Stimulated activated CD4-positive, alpha-beta T cell treated with anti-CD3 and anti-CD28 coated beads, Interleukin-1b, Interleukin-23, amount 100 ng/mL, for 48 hours (primary cell): Measurements from ENCODE around the gene SGSM1.
"Not testable (repeated sequence)": the region's sequence is repeated elsewhere in the genome, so short reads cannot be mapped to it uniquely, and the experiment has no call there.

Source experiments
- DNase-seq: peaks from one replicate; pipeline ENCODE4 v3.0.0-alpha.2; 2020

SGSM1 gene

DNA sequence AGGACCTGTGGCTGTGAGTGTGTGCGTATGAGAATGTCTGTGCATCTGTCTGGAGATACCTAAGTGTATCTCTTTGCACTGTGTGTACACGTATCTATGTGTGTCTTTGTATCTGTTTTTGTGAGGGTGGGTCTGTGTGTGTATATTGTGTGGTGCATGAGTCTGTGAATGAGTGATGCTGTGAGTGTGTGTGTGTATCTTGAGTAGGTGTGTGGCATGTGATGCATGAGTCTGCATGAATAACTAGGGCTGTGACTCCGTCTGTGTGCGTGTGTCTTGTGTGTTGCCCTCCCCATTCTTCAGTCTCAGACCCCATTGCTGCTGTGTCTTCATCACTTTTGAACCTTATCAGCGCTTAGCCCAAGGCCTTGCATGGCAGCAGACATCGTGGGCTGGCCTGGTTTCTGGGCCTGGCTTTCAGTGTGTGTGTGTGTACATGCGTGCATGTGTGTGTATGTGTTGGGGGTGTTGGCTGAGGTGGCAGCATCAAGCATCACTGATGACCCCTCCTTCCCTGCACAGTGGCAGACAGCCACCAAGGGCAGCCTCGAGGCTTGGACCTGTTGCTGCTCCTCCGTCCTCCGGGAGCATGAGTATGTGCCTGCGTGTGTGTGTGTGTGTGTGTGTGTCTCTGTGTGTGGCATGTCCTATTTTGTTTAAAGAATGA is 1.4 kb downstream of the SGSM1 start:
- DNase-seq = no peak

DNA sequence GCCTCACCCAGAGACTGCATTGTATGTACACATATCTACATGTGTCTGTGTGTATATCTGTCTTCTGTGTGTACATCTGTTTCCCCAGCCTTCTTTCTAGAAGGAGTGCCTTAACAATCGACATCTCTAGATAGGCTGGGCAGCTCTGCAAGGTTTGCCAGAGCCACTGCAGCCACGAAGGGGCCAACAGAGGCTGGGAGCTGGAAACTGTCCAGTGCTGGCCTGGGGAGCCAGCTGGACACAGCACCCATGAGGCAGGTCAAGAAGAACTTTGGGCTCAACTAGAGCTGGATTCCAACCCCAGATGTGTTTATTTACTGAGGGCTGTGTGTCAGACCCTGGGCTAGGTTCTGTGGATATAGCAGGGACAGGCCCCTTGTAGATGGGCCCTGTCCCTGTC is 3.3 kb downstream of the SGSM1 start:
- DNase-seq = no peak

DNA sequence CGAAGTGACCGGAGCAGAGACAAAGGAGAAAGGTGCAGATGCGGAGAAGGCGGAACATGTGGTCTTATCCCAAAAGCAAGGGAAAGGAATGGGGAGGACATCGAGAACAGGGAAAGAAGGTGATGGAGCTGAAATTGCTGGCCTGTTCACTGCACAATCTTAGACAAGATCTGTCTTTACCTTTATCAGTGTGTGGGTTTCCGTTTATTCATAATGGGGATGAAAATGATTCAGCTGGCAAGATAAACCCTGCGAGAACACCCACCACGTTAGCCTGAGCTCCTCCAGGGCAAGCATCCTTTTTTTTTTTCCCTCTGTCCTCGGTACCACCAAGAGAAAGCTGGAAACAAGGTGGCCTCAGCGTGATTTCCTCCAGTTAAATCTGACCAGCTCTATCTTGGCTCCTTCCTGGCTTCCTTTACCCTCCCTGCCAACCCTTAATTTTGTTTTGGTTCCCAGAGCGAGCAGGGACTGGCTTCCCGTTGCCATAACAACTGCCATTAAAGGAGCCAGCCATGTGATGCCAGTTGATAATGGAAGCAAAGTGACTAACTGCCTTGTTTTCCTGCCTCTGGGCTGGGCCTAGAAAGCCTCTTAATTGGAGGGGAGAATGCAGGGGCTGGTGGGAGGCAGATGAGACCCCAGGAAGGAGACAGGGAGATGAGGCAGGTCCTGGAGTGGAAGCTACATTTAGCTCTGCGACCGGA is 4.2 kb downstream of the SGSM1 start:
- DNase-seq = no peak

DNA sequence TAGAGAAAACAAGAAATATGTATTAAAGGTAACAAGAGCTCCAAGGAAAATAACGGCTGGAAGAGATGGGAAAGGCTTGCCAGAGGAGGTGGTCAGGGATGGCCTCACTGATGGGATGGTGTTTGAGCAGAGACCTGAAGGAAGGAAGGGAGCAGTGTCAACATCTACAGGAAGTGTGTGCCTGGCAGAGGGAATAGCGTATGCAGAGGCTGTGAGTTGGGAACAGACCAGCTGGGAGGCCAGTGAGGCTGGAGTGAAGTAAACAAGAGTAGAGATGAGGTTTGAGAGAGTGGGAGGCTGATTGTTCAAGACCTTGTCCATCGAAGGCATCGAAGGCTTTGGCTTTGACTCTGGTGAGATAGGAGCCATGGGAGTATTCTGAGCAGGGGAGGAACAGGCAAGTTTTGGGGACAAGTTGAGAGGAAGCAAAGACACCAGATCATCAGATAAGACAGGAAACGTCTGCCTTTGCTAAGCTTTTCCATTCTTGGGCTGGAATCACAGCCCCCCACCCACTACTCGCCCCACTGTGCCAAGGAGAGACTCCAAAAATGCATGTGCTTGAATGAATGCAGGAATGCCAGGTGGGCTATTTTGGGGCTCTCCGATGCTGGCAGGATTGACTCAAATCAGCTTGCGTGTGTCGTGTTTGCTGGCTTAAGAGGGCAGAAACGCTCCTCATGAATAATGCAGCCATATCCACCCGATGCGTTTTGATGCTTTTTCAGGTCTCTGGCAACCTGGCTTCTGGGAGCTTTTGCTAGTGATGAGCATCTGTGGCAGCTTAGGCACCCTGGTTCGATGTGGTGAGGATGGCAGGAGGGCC is 7.2 kb downstream of the SGSM1 start:
- DNase-seq = no peak

DNA sequence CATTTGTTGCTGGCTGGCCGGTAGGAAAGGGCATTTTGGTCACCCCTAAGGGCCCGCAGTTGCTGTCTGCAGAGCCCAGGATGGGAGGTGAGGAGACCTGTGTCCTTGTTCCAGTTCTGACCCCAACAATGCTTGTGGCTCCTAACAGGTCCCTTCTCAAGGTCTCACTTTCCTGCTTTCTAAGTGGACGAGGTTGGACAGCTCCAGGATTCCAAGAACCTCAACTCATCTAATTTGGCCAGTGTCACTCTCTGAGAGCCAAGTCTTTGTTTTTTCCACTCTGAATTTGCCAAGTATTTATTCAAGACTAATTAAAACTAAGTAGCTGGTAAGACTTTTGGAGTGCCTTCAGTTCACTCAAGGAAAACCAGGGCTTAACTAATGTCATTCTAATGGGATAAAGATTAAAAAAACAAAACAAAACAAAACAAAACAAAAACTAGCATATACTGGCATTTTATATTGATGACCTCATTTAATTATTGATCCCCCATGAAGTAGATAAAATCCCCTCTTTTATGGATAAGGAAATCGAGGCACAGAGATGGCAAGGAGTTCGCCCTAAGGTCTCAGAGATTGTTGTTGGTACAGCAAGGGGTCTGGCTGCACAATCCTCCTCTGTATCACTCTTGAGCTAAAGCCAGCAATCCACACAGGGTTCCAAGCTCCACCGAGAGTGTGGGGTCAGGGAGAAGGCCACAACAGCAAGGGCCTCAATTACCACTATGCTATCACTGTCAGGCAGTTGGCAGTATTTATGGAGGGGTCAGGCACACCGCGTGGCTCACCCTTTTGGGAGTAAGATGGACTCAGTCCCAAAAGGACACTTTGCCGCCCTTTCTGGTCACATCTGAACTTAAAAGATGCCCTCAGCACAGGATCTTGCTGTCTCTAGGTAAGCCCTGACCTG is 8.1 kb downstream of the SGSM1 start:
- no peak for DNase-seq

DNA sequence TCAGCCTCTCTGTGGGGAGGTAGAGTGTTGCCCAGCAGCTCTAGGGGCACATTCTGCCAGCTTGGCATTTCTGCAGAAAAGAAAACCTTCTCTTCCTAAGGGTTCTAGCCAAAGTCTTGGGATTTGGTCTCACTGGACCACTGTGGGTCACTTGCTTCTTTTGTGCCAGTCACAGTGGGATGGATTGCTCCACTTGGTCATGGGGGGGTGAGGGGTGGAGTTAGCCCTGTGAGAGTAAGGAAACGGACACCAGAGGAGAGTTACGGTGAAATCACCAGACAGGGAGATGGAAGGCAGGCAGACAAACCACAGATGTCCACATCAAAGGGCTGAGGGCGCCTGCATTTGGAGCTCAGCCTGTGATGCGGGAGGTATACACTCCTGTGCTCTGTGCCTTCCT is 10.8 kb downstream of the SGSM1 start:
- DNase-seq = no peak

DNA sequence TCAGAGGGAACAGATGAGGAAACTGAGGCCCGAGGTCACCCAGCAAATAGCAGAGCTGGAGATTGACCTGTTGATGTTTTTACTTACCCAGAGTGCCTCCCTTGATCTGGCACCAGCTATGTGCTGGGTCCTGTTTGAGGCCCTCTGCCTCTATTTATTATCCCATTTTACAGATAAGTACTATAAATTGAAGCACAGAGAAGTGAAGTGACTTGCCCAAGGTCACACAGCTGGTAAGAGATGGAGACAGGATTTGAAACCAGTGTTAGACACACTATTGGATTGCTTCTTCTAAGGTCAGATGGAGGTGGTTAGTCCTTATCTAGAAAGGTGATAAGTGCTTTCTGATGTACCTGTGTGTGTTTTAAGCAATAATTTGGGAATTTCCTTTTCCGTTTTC is 13.5 kb downstream of the SGSM1 start:
- no peak for DNase-seq

DNA sequence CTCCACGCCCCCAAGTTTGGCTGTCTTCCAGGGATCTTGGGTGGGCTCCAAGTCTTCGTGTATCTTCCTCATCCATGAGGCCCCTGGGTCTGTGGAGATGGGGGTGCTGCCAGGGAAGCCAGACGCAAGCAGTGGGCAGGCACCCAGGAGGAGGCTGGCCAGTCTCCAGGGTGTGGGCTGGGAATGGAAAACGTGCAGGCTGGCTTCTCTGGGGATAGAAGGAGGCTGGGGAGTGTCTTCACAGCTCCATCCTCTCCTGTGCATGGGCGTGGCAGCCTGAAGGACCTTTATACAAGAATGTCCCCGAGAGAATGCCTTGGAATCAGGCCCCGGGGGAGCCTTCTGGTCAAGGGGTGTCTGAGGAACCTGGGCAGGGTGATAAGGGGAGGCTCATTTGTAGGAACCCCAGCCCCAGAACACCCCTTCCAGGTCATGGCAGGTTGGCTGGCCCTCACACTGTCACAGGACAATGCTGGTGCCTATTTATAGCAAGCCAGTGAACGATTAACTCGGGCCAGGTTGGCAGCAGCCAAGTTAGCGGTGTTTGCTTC is 14.0 kb downstream of the SGSM1 start:
- no peak for DNase-seq

DNA sequence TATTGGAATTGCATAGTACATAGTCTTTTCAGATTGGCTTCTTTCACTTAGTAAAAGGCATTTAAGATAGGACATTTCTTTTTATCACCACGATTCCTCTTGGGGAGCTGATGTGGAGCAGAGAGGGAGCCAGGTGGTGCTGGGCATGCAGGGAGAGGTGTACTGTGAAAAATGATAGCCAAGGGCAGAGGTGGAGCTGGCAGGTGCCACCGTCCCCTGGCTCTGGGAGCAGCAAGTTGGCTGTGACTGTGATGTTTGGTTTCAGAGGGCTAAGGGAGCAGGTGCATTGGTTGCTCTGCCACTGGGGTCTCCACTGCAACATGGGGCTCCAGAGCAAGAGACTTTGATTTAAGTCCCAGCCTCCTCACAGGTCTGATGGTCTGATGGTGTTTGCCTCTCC is 16.5 kb downstream of the SGSM1 start:
- DNase-seq = no peak

DNA sequence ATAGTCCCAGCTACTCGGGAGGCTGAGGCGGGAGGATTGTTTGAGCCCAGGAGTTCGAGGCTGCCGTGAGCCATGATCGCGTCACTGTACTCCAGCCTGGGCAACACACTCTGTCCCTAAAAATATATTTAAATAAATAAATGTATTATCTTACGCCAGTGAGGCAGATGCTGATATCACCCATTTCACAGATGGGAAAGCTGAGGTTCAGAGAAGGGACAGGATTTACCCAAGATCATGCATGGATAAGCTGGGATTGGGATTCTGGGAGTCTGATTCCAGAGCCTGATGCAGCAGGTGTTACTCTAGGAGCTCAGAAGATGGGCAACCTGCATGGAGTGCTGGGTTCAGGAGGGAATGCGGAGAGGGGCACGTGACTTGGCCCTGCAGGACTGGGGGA is 17.8 kb downstream of the SGSM1 start:
- no peak for DNase-seq

DNA sequence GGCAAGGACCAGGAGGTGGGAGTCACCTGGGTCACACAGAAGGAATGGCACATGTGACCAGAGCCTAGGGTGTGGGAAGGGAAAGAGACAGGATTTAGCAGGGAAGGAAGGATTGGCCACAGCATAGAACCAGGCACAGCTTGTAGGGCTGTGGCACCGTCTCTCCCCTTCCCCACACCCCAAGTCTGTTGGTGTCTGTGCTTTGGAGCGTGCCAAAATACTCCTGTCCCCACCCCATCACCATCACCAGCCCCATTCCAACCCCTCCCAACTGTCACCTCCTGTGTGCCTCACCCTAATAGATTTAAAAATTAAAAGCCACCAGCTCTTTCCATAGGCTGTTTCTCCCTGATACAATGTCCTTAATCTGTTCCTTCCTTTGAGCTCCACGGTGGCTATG is 18.2 kb downstream of the SGSM1 start:
- no peak for DNase-seq

DNA sequence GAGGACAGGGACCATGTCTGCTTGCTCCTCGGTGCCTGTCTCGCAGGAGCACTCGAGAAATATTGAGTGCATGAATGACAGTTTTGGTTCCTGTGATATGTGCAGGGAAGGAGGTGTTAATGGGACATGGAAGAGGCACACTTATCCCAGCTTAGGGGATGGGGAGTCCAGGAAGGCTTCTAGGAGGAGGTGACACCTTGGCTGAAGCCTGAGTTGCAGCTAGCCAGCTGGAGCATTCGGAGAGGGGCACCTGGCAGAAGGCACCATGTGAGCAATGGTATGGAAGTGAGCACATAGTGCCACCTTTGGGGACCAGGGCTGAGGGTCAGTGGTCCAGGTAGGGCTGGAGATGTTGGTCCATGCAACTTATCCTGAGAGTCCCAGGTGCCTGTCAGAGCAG is 18.9 kb downstream of the SGSM1 start:
- no peak for DNase-seq

DNA sequence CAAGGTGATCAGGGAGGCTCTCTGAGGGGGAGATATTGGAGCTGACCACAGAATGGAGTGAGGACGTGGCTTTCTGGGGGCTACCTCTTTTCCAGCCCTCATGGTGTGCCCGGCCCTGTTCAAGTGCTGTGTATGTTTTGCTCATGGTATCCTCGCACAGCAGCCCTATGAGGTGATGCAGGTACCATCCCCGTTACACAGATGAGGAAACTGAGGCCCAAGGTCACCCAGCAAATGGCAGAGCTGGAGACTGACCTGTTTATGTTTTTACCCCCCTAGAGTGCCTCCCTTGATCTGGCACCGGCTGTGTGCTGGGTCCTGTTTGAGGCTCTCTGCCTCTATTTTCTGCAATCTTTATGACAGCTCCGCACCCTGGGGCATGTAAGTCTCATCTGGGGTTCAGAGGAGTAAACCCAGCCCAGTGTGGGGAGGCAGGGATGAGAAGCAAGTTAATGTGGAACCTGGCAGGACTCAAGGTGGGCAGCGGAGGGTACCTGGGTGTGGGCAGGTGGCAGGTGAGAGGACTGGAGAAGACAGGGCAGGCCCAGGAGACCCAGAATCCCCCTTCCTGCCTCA is 20.8 kb downstream of the SGSM1 start:
- no peak for DNase-seq

DNA sequence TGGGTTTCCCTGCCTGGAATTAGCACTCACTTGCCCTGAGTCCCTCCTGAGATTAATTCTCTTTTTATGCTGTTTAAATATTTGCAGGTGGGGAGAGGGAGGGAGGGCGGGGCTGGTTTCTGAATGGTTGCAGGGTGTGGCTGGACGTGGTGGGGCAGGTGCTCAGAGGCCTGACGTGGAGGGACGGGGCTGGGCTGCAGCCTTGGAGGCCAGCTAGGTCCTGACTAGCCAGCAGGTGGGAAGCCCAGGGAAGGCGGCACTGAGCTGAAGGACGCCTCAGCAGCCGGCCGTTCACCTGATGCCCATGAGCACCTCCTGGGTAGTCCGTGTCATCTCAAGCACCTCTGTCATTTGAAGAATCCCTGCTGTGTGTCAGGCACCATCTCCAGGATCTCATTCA is 21.3 kb downstream of the SGSM1 start:
- no peak for DNase-seq

DNA sequence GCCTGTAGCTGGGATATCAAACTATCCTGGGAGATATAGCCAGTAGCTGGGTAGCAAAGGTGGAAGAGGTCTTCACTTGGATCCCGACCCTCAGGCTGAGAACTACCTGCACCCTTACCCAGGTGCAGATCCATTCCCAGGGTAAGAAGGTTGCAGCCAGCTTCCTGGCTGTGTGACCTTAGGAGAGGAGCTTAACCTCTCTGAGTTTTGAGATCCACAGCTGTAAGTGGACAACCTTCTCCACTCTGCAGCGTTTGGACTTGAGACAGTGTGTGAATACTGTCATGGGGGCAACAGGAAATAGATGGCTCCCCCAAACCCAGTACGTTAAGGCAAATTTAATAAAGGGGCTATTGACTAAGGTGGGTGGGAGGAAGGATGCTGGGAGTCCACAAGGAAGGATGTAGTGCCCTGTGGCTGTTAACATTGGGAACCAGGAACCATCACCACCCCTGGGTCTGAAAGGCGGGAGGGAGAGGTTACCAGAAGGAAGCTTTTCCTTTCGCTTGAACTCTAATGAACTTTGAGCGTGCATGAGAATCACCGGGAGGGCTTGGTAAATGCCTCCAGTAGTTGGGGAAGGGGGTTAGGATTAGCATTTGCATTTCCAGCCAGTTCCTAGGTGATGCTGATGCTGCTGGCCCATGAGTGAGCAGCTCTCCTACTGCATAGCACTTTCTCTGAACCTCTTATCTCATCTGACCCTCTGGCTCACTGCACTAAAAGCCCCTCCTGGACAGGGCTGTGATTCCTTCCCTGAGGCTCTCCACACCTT is 24.4 kb downstream of the SGSM1 start:
- no peak for DNase-seq

DNA sequence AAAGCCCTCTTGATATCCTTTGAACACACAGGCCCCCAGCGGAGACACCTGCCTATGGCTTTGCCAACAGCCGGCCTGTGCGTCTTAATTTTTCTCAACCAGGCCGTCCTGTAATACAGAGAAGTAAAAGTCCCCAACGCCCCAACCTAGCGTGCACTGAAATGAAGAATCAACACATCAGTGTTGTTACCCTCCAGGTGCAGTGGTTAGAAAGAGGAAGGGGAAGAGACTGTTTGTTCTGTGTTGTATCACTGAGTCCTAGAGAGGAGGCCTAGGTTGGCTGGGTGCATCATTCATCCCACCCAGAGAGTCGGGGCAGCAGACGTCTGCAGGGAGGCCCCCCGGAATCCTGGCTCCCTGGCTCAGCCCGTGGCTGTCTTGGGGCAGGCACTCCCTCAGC is 25.7 kb downstream of the SGSM1 start:
- no peak for DNase-seq

DNA sequence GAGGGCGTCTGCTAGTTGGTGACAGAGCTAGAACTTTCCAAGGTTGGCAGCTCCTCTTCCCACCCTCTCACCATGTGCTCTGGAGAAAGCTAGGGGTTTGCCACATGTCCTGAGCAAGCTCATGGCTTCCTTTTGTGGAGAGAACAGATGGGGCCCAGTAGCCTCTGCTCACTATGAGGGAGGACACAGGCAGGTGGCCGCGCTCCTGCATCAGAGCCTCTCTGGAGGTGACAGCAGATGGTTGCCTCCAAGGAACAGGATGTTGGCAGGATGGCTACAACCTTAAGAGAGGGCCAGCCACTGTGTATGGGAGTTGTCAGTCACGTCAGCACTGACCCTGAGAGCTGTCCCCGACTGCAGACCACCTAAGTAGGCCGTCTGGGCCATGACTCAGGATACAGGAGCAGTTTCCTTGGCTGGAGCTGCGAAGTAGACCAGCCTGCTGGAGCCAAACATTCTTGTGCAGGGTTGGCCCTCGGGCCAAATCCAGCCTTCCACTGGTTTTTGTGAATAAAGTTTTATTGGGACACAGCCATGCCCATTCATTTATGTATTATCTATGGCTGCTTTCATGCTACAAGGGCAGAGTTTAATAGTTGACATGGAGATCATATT is 28.0 kb downstream of the SGSM1 start:
- DNase-seq = no peak

DNA sequence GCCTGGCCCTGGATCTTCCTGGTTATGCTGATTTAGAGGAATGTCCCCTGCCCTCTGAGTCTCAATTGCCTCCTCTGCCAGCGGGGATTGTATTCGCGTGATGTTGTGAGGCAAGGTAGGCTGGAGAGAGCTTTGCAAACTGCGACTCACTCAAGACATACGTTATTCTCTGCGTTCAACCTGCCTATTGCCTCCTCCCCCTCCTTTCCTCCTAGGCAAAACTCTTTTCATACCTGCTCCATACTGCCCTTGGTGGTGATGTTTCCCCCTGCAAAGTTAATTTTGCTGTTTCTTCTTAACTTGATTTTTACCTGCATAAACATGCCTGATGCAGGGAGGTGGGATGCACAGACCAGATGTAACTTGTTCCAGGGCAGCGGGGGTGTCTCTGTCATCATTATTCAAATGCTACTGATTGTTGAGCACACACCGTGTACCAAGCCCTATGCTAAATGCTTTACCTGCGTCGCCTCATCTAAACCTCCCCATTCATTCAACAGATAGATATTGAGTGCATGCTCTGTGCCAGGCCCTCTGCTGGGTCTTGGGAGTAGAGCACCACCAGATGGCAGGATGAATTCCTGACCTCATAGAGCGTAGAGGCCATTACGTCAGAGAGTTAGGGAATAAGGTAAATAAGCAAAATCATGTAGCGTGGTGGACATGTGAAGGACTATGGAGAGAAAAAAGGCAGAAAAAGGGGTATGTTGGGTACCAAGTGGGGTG is 29.0 kb downstream of the SGSM1 start:
- DNase-seq = no peak

DNA sequence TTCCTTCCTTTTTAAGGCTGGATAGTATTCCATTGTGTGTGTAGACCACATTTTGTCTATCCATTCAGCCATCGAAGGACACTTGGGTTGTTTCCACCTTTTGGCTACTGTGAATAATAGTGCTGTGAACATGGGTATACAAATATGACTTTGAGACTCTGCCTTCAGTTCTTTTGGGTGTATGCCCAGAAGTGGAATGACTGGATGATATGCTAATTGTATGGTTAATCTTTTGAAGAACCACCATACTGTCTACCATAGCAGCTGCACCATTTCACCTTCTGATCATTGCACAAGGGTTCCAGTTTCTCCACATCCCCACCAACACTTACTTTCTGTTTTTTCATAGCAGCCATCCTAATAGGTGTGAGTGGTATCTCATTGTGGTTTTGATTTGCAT is 30.3 kb downstream of the SGSM1 start:
- no peak for DNase-seq

DNA sequence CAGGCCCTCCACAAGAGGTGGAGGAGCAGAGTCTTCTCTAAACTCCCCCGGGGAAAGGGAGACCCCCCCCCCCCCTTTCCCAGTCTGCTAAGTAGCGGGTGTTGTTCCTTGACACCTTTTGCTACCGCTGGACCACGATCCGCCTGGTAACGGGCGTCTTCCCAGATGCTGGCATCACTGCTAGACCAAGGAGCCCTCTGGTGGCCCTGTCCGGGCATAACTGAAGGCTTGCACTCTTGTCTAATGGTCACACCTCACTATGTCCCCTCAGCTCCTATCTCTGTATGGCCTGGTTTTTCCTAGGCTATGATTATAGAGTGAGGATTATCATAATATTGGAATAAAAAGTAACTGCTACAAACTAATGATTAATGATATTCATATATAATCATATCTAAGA is 31.5 kb downstream of the SGSM1 start:
- not testable (repeated sequence) for DNase-seq
